ENCODE measurements around the gene CAB39L. TPM values are rescaled to one million over a fixed set of nuclear protein-coding genes. Genes with fewer than 3 reads are reported as not detected.

CAB39L gene
- total RNA-seq, 3 donors from 2014 or later: 8.5 to 87.2 (median 9.6) TPM

DNA sequence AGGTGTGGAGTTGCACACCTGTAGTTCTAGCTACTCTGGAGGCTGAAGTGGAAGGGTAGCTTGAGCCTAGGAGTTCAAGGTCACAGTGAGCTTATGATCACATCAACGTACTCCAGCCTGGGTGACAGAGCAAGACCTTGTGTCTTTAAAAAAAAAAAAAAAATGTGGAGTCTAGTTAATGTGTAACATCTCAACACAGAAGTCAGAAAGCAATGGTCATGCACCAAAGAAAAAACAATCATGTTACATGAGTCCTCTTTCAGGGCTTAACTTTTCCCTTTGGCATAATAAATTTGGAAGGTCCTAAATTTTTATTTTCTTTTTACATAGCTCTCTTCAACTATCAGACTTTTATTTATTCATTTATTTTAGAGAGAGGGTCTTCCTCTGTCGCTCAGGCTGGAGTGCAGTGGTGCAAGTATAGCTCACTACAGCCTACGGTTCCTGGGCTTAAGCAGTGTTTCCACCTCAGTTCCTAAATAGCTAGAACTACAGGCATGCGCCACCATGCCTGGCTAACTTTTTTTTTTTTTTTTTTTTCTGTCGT is 22.5 kb upstream of the CAB39L start:
- Histone ChIP-seq H3K4me3 (no peak overlapping the region), H3K36me3 (ENCODE audit: low read depth) (peaks cover 17% of the 10 kb centered on the region), H3K9me3 (peaks cover 14% of the 10 kb centered on the region), H3K4me1 (ENCODE audit: low read depth) (no peaks in the 10 kb centered on the region)
- intact Hi-C loops (cut with DNase I, micrococcal nuclease): no loop called here
- no peak for TF ChIP-seq CTCF (IDR thresholded peaks at IDR 0.05)
- ATAC-seq (peak; percentile 54), DNase-seq (no peak)

DNA sequence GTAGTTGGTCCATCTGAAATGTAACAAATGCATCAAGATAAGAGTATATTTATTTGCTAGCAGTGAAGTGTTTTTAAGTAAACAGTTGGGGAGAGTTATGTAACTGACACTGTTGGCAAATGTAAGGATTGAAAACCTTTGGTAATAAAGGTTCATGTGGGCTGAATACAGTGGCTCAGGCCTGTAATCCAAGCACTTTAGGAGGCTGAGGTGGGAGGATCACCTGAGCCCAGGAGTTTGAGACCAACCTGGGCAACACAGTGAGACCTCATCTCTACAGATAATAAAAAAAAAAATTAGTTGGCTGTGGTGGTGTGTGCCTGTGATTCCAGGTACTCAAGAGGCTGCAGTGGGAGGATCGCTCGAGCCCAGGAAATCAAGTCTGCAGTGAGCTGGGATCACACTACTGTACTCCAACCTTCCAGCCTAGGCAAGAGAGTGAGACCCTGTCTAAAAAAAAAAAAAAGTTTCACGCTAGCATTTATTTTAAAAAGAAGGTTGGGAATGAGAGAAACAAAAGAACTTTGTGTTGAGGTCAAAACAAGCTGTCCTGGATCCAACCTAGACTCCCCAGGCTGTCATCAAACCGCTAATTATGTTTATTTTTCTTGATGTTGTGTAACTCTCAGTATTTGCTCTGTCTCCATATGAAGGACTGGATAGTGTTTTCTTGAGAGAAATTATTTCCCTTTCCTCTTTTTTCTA is 20.9 kb upstream of the CAB39L start:
- Histone ChIP-seq H3K36me3 (ENCODE audit: low read depth) (peaks cover 17% of the 10 kb centered on the region), H3K4me3 (no peak overlapping the region), H3K9me3 (peaks cover 14% of the 10 kb centered on the region), H3K4me1 (ENCODE audit: low read depth) (no peaks in the 10 kb centered on the region)
- intact Hi-C loops (cut with DNase I, micrococcal nuclease): no loop called here
- DNase-seq (no peak), ATAC-seq (no peak)
- TF ChIP-seq CTCF (IDR thresholded peaks at IDR 0.05): no peak

DNA sequence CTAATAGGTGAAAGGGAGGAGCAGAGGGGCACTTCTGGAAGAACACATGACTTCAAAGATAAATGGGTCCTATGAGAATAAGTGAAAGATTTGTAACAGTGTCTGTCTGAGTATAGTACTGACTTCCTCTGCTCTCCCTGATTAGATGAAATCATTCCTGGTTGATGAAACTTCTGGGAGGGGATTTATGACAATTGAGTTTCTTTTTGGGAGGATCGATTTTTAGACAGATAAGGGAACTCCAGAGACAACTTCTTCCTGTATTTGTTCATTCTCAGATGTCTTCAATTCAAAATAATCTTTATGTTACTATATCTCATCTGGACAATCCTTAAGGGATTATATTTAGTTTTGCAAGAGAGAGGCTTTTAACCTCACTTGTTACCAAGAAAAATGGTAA is 20.2 kb upstream of the CAB39L start:
- no peak overlapping the region for H3K4me3 ChIP-seq
- no peak for DNase-seq
- peaks cover 14% of the 10 kb centered on the region for H3K9me3 ChIP-seq
- no peaks in the 10 kb centered on the region for H3K4me1 ChIP-seq (ENCODE audit: low read depth)
- ATAC-seq: no peak
- intact Hi-C loops (cut with DNase I, micrococcal nuclease): no loop called here
- no peak for TF ChIP-seq CTCF (IDR thresholded peaks at IDR 0.05)
- peaks cover 17% of the 10 kb centered on the region for H3K36me3 ChIP-seq (ENCODE audit: low read depth)

GRCh38 chr13:49459580-49459979 is 15.7 kb upstream of the CAB39L start:
- Histone ChIP-seq H3K4me3 (no peak overlapping the region), H3K9me3 (peaks cover 14% of the 10 kb centered on the region), H3K36me3 (ENCODE audit: low read depth) (peaks cover 17% of the 10 kb centered on the region), H3K4me1 (ENCODE audit: low read depth) (no peaks in the 10 kb centered on the region)
- no peak for DNase-seq
- no peak for ATAC-seq
- intact Hi-C loops (cut with DNase I, micrococcal nuclease): no loop called here
- no peak for TF ChIP-seq CTCF (IDR thresholded peaks at IDR 0.05)

GRCh38 chr13:49457221-49457620 is 13.4 kb upstream of the CAB39L start:
- Histone ChIP-seq H3K9me3 (no peaks in the 10 kb centered on the region), H3K36me3 (ENCODE audit: low read depth) (peaks cover 4% of the 10 kb centered on the region), H3K4me1 (ENCODE audit: low read depth) (no peaks in the 10 kb centered on the region), H3K4me3 (no peak overlapping the region)
- intact Hi-C loops (cut with DNase I, micrococcal nuclease): no loop called here
- ATAC-seq: no peak
- no peak for TF ChIP-seq CTCF (IDR thresholded peaks at IDR 0.05)
- DNase-seq: no peak

Measured in mucosa of descending colon (tissue), 3 donors.